Measurements from ENCODE around the gene RMDN3. TPM values are rescaled to one million over a fixed set of nuclear protein-coding genes. Genes with fewer than 3 reads are reported as not detected.
A peak's percentile ranks its signal among the peaks of the same experiment; 100 is the strongest.

Gene RMDN3
- total and polyA plus RNA-seq, 2 of the 13 experiments (the other 11 are each of a cell fraction or from before 2014, with no cell fraction given) = 16.8 to 19.5 TPM

DNA sequence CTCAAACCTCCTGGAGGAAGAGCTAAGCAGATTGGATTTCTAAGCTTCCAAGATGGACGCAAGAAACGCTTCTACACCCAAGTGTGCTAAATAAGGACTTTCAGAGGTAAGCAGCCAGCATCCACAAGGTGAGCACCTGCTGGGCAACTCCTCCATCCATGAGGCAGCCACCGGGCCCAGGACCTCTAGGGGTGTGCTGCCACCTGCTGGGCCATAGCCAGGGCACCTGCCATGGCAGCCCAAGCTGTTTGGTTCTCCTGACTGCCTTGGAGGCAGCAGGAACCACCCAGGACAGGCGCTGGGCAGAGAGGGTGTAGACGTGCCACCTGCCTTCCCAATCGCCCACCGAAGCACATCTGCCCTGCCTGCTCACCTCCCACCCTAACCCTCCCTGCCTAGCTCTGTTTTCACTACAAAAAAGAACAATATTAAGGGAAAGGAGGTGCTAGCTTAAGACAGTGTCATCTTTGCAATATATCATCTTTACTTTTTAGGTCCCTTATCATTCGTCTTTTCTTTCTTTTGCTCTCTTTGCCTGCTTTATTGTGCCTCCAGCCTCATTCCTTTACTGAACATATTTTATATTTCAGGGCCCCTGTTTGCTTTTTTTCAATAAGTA lies 27.7 kb upstream of the RMDN3 start (continued):
- TF ChIP-seq ZSCAN22 (CRISPR knock-in tag; IDR thresholded peaks at IDR 0.05) (no peak), ZNF580 (CRISPR knock-in tag; IDR thresholded peaks at IDR 0.05; ENCODE audit: borderline replicate concordance, low read depth) (peak; percentile 63; the same call in 1 of the 2 replicates), IRF2 (CRISPR knock-in tag; IDR thresholded peaks at IDR 0.05) (peak; percentile 86), RAD21 (CRISPR knock-in tag; IDR thresholded peaks at IDR 0.05) (peak; percentile 98), EZH2 (conservative IDR thresholded peaks at IDR 0.05; ENCODE audit: low read depth, low read length) (no peak), ZNF788 (CRISPR knock-in tag; IDR thresholded peaks at IDR 0.05; ENCODE audit: borderline replicate concordance) (peak; percentile 45; the same call in 1 of the 2 replicates), ZSCAN21 (CRISPR knock-in tag; IDR thresholded peaks at IDR 0.05; ENCODE audit: borderline replicate concordance) (no peak; the same call in 1 of the 2 replicates), ZNF629 (CRISPR knock-in tag; conservative IDR thresholded peaks at IDR 0.05) (no peak), FOXM1 (CRISPR knock-in tag; IDR thresholded peaks at IDR 0.05) (no peak), ZNF34 (CRISPR knock-in tag; IDR thresholded peaks at IDR 0.05; ENCODE audit: borderline replicate concordance) (no peak), ZNF605 (CRISPR knock-in tag; IDR thresholded peaks at IDR 0.05) (no peak), ZNF30 (CRISPR knock-in tag; IDR thresholded peaks at IDR 0.05) (no peak), TSC22D2 (CRISPR knock-in tag; IDR thresholded peaks at IDR 0.05; ENCODE audit: borderline replicate concordance) (peak; percentile 53; the same call in 1 of the 2 replicates), MEF2D (CRISPR knock-in tag; IDR thresholded peaks at IDR 0.05) (no peak), KDM2A (CRISPR knock-in tag; IDR thresholded peaks at IDR 0.05; ENCODE audit: borderline replicate concordance, low read depth) (peak; percentile 70; the same call in 1 of the 2 replicates), MLLT10 (CRISPR knock-in tag; IDR thresholded peaks at IDR 0.05) (no peak), ESRRA (CRISPR knock-in tag; IDR thresholded peaks at IDR 0.05; ENCODE audit: low read depth) (no peak)
- TF ChIP-seq, protein P1, sequence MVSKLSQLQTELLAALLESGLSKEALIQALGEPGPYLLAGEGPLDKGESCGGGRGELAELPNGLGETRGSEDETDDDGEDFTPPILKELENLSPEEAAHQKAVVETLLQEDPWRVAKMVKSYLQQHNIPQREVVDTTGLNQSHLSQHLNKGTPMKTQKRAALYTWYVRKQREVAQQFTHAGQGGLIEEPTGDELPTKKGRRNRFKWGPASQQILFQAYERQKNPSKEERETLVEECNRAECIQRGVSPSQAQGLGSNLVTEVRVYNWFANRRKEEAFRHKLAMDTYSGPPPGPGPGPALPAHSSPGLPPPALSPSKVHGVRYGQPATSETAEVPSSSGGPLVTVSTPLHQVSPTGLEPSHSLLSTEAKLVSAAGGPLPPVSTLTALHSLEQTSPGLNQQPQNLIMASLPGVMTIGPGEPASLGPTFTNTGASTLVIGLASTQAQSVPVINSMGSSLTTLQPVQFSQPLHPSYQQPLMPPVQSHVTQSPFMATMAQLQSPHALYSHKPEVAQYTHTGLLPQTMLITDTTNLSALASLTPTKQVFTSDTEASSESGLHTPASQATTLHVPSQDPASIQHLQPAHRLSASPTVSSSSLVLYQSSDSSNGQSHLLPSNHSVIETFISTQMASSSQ (IDR thresholded peaks at IDR 0.05; ENCODE audit: low read depth) = no peak
- TF ChIP-seq, protein P1 (CRISPR knock-in tag; IDR thresholded peaks at IDR 0.05; ENCODE audit: borderline replicate concordance) = no peak
- TF ChIP-seq, protein P2, sequence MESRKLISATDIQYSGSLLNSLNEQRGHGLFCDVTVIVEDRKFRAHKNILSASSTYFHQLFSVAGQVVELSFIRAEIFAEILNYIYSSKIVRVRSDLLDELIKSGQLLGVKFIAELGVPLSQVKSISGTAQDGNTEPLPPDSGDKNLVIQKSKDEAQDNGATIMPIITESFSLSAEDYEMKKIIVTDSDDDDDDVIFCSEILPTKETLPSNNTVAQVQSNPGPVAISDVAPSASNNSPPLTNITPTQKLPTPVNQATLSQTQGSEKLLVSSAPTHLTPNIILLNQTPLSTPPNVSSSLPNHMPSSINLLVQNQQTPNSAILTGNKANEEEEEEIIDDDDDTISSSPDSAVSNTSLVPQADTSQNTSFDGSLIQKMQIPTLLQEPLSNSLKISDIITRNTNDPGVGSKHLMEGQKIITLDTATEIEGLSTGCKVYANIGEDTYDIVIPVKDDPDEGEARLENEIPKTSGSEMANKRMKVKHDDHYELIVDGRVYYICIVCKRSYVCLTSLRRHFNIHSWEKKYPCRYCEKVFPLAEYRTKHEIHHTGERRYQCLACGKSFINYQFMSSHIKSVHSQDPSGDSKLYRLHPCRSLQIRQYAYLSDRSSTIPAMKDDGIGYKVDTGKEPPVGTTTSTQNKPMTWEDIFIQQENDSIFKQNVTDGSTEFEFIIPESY (CRISPR knock-in tag; IDR thresholded peaks at IDR 0.05) = peak; percentile 49; the same call in 1 of the 2 replicates
- TF ChIP-seq, protein P3, sequence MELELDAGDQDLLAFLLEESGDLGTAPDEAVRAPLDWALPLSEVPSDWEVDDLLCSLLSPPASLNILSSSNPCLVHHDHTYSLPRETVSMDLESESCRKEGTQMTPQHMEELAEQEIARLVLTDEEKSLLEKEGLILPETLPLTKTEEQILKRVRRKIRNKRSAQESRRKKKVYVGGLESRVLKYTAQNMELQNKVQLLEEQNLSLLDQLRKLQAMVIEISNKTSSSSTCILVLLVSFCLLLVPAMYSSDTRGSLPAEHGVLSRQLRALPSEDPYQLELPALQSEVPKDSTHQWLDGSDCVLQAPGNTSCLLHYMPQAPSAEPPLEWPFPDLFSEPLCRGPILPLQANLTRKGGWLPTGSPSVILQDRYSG (CRISPR knock-in tag; IDR thresholded peaks at IDR 0.05) = no peak
- TF ChIP-seq, protein P4, sequence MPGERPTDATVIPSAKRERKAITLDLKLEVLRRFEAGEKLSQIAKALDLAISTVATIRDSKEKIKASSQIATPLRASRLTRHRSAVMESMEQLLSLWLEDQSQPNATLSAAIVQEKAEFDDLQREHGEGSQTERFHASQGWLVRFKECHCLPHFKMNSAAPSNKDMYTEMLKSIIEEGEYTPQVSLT (CRISPR knock-in tag; IDR thresholded peaks at IDR 0.05; ENCODE audit: borderline replicate concordance, low read depth) = no peak

Data from HepG2 (cell line).